ENCODE measurements around the gene GGA3.

Gene GGA3

GRCh38 chr17:75245011-75245410, 16.4 kb downstream of the GGA3 start:
- no peak for DNase-seq

- no peak for DNase-seq
These were observed 17.1 kb downstream of the GGA3 start for GRCh38 chr17:75244133-75244866.

GRCh38 chr17:75242461-75243042, 18.9 kb downstream of the GGA3 start:
- DNase-seq: no peak

DNA sequence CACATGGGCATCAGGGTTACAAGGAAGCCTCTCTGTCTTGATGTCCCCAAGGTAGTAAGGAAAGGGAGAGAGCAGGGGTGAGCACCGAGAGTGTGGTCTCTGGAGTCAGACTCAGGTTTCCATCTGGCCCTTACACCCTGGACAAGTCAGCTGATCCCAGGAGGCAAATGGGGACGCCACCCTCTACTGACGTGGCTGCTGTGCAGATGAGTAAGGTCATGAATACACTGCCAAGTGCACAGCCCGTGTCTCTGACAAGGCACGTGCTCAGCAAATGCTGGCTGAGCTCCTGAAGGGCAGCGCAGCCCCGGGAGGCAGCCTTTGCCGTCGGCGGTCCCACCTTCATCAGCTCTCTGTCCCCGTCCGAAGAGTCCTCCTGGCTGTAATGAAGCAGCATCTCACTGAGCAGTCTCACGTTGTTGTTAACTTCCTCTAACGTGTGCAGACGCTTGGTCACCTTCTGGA, 19.4 kb downstream of the GGA3 start:
- DNase-seq: no peak

- DNase-seq: no peak
These were observed 19.9 kb downstream of the GGA3 start for GRCh38 chr17:75241502-75241901.

DNA sequence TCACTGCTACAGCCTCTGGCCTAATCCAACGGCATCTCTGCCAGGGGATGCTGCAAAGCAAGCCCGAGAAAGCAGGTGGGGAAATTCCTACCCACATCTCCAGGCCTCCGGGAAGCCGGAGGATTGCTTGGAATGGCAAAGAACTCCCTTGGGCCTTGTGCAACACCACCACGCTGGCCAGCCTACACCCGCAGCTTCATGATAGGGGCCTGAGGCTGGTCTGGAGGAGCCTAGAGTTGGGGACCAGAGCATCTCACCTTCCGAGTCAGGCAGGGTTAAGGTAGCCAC, 20.3 kb downstream of the GGA3 start:
- no peak for DNase-seq

- DNase-seq: no peak
These were observed 20.8 kb downstream of the GGA3 start for GRCh38 chr17:75240394-75241142.

GRCh38 chr17:75239778-75240393, 21.5 kb downstream of the GGA3 start:
- no peak for DNase-seq

- DNase-seq: no peak
These were observed 22.2 kb downstream of the GGA3 start for GRCh38 chr17:75239214-75239613.

- peak; percentile 11 for DNase-seq
These were observed 22.7 kb downstream of the GGA3 start for GRCh38 chr17:75238684-75239191.

- no peak for DNase-seq
These were observed 23.3 kb downstream of the GGA3 start for GRCh38 chr17:75238020-75238580.

DNA sequence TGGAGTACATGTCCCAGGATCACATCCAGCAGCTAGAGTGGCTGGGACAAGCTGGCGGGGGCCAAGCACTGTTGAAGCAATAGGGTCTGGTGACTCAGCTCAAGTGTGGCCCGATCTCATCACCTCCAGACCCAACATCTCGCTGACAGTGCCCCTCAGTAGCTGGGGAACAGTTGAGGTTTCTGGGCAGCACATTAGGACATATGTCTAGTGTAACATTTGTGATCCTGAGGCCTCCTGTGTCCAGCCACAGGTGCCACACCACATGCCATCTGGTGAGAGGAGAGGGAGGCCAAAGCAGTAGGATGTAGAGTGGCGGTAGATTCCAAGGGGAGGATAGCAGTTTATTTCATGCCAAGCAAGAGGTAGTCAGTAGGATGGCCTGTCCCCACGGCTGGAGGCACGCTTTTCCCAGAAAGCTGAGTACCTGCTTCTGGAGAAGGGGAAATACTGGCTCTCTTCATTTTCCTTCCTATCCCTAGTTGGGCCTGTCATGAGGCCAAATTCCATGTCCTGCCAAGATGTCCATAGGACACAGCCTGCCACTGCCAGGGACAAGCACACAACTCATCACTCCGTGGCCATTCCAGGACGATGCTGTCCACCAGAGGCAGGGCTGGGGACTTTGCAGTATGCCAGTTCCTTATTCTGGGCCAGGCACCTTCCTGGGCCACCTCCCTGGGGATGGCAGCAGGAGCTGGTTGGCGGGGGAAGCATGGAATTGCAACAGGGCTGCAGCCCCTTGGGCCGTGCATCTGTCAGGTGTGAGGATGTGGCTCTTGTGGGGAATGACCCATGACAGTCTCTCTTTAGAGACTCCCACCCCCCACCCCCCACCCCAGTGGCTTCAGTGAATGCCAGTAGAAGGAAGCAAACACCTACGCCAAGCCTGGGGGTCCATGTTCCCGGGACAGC, 24.0 kb downstream of the GGA3 start:
- no peak for DNase-seq

- DNase-seq: no peak
These were observed 28.6 kb downstream of the GGA3 start for GRCh38 chr17:75232786-75233185.

DNA sequence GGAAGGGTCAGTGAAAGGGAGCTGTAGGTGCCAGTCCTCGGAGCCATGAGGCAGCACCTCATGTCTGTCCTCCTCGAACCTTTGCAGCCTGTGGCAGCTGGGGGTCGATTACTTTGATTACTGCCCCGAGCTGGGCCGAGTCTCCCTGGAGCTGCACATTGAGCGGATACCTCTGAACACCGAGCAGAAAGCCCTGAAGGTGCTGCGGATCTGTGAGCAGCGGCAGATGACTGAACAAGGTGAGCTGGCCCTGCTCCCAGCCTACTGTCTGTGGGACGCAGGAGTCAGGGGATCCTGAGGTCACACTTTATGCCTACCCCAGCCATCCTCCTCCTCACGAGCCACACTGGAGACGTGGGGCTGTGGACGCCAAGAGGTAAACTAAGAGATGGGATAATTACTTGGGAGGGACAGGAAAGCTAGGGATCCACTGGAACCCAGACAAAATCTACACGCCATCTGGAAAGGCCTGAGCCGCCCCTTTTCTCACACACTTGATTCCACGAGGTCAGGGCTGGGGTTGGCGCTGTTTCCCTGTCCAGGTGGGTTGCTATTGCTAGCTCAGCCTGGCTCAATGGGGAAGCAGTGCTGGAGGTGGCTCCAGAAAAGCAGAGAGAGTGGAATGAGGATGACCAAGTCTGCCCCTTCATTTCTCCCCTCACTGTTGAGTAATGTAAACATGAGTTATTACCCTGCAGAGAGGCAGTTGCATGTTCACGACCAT, 29.5 kb downstream of the GGA3 start:
- DNase-seq: no peak

DNA sequence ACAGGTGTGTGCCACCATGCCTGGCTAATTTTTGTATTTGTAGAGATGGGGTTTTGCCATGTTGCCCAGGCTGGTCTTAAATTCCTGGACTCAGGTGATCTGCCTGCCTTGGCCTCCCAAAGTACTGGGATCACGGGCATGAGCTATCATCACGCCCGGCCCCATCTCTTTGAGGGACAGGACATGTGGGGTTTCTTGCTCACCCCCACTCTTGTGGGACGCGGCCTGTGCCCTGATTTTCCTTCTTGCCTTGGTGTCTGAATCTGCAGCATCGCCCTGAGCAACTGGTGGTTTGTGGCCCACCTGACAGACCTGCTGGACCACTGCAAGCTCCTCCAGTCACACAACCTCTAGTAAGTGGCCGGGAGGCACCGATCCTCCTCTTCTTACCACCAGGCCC, 30.3 kb downstream of the GGA3 start:
- no peak for DNase-seq

- no peak for DNase-seq
These were observed 32.6 kb downstream of the GGA3 start for GRCh38 chr17:75228847-75229246.

GRCh38 chr17:75228305-75228704, 33.1 kb downstream of the GGA3 start:
- DNase-seq: no peak

- no peak for DNase-seq
These were observed 33.7 kb downstream of the GGA3 start for GRCh38 chr17:75227729-75228128.

DNA sequence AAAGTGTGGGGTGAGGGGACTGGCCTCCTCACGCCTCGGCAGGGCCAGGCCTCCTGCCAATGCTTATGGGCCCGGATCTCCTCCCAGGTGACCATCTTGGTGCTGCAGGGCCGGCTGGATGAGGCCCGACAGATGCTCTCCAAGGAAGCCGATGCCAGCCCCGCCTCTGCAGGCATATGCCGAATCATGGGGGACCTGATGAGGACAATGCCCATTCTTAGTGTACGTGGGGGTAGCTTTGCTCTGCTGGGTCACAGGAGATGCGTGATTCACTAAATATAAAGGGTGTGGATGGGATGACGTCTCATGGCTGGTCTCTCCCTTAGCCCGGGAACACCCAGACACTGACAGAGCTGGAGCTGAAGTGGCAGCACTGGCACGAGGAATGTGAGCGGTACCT, 36.4 kb downstream of the GGA3 start:
- no peak for DNase-seq

DNA sequence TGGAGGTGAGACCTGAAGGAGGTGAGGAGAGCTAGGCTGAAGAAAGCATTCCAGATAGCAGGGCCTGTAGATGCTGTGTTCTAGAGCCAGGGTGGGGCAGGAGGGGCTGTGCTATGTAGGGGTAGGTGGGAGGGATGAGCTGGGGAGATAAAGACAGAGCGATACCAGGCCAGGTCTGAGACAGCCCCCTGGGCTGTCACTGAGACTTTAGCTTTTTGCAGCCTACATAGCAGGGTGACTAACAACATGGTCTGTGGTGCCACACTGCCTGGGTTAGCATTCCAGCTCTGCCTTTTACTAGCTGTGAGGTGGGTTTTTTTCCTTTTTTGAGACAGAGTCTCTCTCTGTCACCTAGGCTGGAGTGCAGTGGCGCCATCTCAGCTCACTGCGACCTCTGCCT, 41.6 kb downstream of the GGA3 start:
- no peak for DNase-seq

GRCh38 chr17:75218131-75218530, 43.3 kb downstream of the GGA3 start:
- DNase-seq: no peak

GRCh38 chr17:75209061-75209460, 52.3 kb downstream of the GGA3 start:
- DNase-seq: no peak

Measured in NCI-H1092 (cell line).